KMS-11 (cell line): Measurements from ENCODE around the gene HAUS2.

ENCODE experiments used
- H2AFZ ChIP-seq: fragments of 200-600 bp; sonication (generic); 2 replicates; pipeline ENCODE4 v1.6.1; 2016; ENCODE audit warnings: antibody characterized with exemption, mixed run types, low read depth
- H3K27ac ChIP-seq: fragments of 200-600 bp; sonication (generic); 2 replicates; pipeline ENCODE4 v1.6.1; 2016; ENCODE audit warnings: mild to moderate bottlenecking, mixed run types
- H3K27me3 ChIP-seq: fragments of 200-600 bp; sonication (generic); 2 replicates; pipeline ENCODE4 v1.6.1; 2017; ENCODE audit warnings: mild to moderate bottlenecking, low read depth, mixed run types, moderate library complexity; ENCODE audit not compliant: insufficient read depth
- H3K36me3 ChIP-seq: fragments of 200-600 bp; sonication (generic); 2 replicates; pipeline ENCODE4 v1.6.1; 2017; ENCODE audit warnings: mild to moderate bottlenecking, mixed run types; ENCODE audit not compliant: insufficient read depth
- H3K4me1 ChIP-seq: fragments of 200-600 bp; sonication (generic); 2 replicates; pipeline ENCODE4 v1.6.1; 2016; ENCODE audit warnings: mild to moderate bottlenecking, low read depth, mixed run types; ENCODE audit not compliant: poor library complexity, severe bottlenecking
- H3K4me2 ChIP-seq: fragments of 200-600 bp; sonication (generic); 2 replicates; pipeline ENCODE4 v1.7.0; 2016; ENCODE audit warnings: mild to moderate bottlenecking, mixed run types
- H3K4me3 ChIP-seq: fragments of 200-600 bp; sonication (generic); IDR thresholded peaks from 2 replicates; pipeline ENCODE4 v1.6.1; 2017; ENCODE audit warnings: low read depth, low read length, mixed read lengths; ENCODE audit not compliant: insufficient read depth
- H3K79me2 ChIP-seq: fragments of 200-600 bp; sonication (generic); 2 replicates; pipeline ENCODE4 v1.6.1; 2016; ENCODE audit warnings: low read depth, mixed run types; ENCODE audit not compliant: insufficient read depth
- H3K9ac ChIP-seq: fragments of 200-600 bp; sonication (generic); 2 replicates; pipeline ENCODE4 v1.6.1; 2016; ENCODE audit warnings: mild to moderate bottlenecking, mixed run types
- H4K20me1 ChIP-seq: fragments of 200-600 bp; sonication (generic); 2 replicates; pipeline ENCODE4 v1.6.1; 2016; ENCODE audit warnings: mild to moderate bottlenecking, mixed run types; ENCODE audit not compliant: insufficient read depth
- TF ChIP-seq, protein P1 (sequence below): fragments of 200-600 bp; sonication (generic); conservative IDR thresholded peaks from 2 replicates; pipeline ENCODE4 v1.6.1; 2017; ENCODE audit warnings: low read depth, mild to moderate bottlenecking, antibody characterized with exemption, low read length, moderate library complexity, mixed read lengths

The HAUS2 gene

DNA sequence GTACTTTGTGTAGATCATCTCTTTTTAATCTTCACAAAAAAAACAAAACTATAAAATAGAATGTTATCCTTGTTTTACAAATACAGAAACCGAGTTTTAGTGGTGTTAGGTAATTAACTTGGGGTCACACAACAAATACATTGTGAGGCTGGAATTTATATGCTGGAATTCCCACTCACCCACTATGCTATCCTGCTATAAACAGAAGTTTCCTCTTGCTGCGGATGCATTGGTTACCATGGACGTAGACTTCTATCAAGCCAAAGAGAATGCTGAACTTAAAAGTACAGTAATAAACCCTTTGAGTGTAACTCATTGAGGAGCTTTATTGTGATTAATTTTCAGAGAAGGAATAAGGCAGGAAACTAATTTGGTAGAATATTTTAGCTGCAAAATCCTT is 44.0 kb upstream of the HAUS2 start:
- Histone ChIP-seq H2AFZ (no peak overlapping the region), H3K4me3 (no peak overlapping the region), H3K9ac (no peak overlapping the region), H4K20me1 (no peaks in the 10 kb centered on the region), H3K27me3 (no peaks in the 10 kb centered on the region), H3K79me2 (0 out of 2 replicates have a peak, but pooled peaks cover 8% of the 10 kb centered on the region), H3K27ac (no peak overlapping the region), H3K4me1 (no peaks in the 10 kb centered on the region), H3K4me2 (no peak overlapping the region), H3K36me3 (no peaks in the 10 kb centered on the region)
- TF ChIP-seq, protein P1, sequence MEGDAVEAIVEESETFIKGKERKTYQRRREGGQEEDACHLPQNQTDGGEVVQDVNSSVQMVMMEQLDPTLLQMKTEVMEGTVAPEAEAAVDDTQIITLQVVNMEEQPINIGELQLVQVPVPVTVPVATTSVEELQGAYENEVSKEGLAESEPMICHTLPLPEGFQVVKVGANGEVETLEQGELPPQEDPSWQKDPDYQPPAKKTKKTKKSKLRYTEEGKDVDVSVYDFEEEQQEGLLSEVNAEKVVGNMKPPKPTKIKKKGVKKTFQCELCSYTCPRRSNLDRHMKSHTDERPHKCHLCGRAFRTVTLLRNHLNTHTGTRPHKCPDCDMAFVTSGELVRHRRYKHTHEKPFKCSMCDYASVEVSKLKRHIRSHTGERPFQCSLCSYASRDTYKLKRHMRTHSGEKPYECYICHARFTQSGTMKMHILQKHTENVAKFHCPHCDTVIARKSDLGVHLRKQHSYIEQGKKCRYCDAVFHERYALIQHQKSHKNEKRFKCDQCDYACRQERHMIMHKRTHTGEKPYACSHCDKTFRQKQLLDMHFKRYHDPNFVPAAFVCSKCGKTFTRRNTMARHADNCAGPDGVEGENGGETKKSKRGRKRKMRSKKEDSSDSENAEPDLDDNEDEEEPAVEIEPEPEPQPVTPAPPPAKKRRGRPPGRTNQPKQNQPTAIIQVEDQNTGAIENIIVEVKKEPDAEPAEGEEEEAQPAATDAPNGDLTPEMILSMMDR, result no peak

DNA sequence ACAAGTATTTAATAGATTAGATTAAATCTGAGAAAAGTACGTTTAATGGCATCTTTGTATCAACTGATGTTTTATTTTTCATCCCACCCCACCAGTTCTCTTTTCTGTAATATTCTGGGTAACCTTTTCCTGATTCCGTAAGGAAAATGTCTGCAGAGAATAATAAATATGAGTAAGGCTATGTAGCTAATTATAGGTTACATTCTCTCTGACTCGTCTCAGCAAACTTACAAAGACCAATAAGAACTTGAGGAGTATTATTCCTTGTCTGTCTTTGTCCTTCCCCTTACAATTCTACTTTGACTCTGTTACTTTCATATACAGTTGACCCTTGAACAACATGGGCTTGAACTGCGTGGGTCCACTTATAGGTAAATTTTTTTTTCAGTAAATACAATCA is 41.1 kb upstream of the HAUS2 start:
- Histone ChIP-seq H4K20me1 (no peaks in the 10 kb centered on the region), H3K9ac (no peak overlapping the region), H3K27ac (no peak overlapping the region), H3K36me3 (no peaks in the 10 kb centered on the region), H3K4me3 (no peak overlapping the region), H3K27me3 (no peaks in the 10 kb centered on the region), H2AFZ (no peak overlapping the region), H3K79me2 (no peaks in the 10 kb centered on the region), H3K4me1 (no peaks in the 10 kb centered on the region), H3K4me2 (no peak overlapping the region)
- TF ChIP-seq, protein P1, result no peak

DNA sequence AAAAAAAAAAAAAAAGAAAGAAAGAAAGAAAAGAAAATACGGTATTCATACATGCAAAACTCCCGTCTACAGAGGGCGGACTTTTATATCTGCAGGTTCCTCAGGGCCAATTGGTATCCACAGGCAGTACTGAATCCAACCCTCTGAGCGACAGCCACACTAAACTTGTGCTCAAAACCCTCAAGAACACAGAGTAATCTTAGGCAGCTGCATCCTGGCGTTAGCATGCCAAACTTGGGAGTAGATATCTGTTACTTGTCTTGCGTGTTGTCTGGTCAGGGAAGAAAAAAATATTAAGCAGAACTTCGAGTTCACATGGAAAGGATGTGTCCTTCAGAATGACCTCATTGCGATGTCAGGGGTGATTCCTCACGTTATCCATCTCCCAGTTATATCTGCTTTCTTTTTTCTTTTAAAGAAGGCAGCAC is 40.4 kb upstream of the HAUS2 start:
- H2AFZ ChIP-seq, result no peak overlapping the region
- no peaks in the 10 kb centered on the region for H3K79me2 ChIP-seq
- no peak overlapping the region for H3K27ac ChIP-seq
- no peaks in the 10 kb centered on the region for H4K20me1 ChIP-seq
- no peak overlapping the region for H3K4me2 ChIP-seq
- TF ChIP-seq, protein P1, result no peak
- H3K4me1 ChIP-seq, result no peaks in the 10 kb centered on the region
- H3K27me3 ChIP-seq, result no peaks in the 10 kb centered on the region
- H3K9ac ChIP-seq, result no peak overlapping the region
- no peaks in the 10 kb centered on the region for H3K36me3 ChIP-seq
- H3K4me3 ChIP-seq, result no peak overlapping the region

DNA sequence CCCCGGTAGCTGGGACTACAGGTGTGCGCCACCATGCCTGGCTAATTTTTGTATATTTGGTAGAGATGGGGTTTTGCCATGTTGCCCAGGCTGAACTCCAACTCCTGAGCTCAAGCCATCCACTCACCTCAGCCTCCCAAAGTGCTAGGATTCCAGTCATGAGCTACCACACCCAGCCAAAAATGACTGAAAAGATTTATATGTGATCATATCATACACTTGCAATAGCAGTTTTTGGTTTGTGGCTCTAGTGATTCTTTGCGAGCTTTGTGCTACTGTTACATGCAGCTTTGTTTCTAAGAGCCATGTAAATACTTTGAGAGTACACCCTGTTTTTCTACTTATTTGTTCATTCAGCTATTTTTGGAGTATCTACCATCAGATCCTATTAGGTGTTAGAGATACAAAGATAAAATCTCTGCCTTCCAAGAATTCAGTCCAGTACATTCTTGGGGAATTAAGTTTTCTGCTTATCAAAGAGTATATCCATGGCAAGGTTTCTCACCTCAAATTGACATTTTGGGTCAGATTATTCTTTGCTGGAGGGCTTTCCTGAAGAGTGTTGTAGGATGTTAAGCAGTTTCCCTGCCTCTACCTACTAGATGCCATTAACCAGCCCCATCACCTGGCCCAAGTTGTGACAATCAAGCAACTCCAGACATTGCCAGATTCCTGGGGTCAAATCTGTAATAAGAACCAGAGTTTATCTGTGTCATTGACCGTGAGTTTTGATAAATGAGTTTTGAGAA is 38.2 kb upstream of the HAUS2 start:
- TF ChIP-seq, protein P1, result no peak
- Histone ChIP-seq H4K20me1 (no peaks in the 10 kb centered on the region), H3K36me3 (no peaks in the 10 kb centered on the region; the same call in 1 of the 2 replicates), H3K27ac (no peak overlapping the region), H3K4me2 (no peak overlapping the region), H3K27me3 (no peaks in the 10 kb centered on the region), H3K9ac (no peak overlapping the region), H3K4me3 (no peak overlapping the region), H3K4me1 (no peaks in the 10 kb centered on the region), H3K79me2 (no peaks in the 10 kb centered on the region), H2AFZ (no peak overlapping the region)
